Fibroblast of skin of back (primary cell): ENCODE results near the gene GAST.

Experiments
- DNase-seq: peaks from one replicate; pipeline ENCODE4 v3.0.0-alpha.2; 2013

Gene GAST

GRCh38 chr17:41741709-41742108, 29.6 kb downstream of the GAST start:
- DNase-seq: no peak

- no peak for DNase-seq
Observed at GRCh38 chr17:41748275-41748674, 36.1 kb downstream of the GAST start.

- DNase-seq: no peak
Observed at GRCh38 chr17:41750862-41751261, 38.7 kb downstream of the GAST start.

GRCh38 chr17:41751288-41751687, 39.2 kb downstream of the GAST start:
- no peak for DNase-seq

- no peak for DNase-seq
Observed at GRCh38 chr17:41754066-41754465, 41.9 kb downstream of the GAST start.

- no peak for DNase-seq
Observed at GRCh38 chr17:41758601-41759000, 46.5 kb downstream of the GAST start.

GRCh38 chr17:41760878-41761277, 48.7 kb downstream of the GAST start:
- DNase-seq: no peak

- DNase-seq: no peak
Observed at GRCh38 chr17:41762391-41762790, 50.3 kb downstream of the GAST start.

GRCh38 chr17:41762841-41763240, 50.7 kb downstream of the GAST start:
- DNase-seq: no peak

GRCh38 chr17:41763327-41763726, 51.2 kb downstream of the GAST start:
- no peak for DNase-seq
